Activated T-helper 17 cell treated with anti-CD3 and anti-CD28 coated beads, Interleukin-2, amount 50 U/mL, for 72 hours (primary cell): ENCODE results near the gene DALRD3. TPM values are rescaled to one million over a fixed set of nuclear protein-coding genes. Genes with fewer than 3 reads are reported as not detected.

Experiments
- ATAC-seq: fragments of 150-1000 bp; cut with Tn5 transposase; replicated peaks from 2 replicates; pipeline ENCODE4 v1.10.0; 2021; ENCODE audit warnings: mild to moderate bottlenecking, moderate library complexity
- H3K27ac Mint-ChIP-seq: one replicate; pipeline ENCODE4 v1.8.0; 2022; ENCODE audit warnings: mixed read lengths
- H3K27me3 Mint-ChIP-seq: one replicate; pipeline ENCODE4 v1.8.0; 2022; ENCODE audit warnings: mixed read lengths
- H3K36me3 Mint-ChIP-seq: one replicate; pipeline ENCODE4 v1.8.0; 2022; ENCODE audit warnings: low read depth, mild to moderate bottlenecking, mixed read lengths
- H3K4me1 Mint-ChIP-seq: one replicate; pipeline ENCODE4 v1.8.0; 2022; ENCODE audit warnings: mixed read lengths
- H3K4me3 Mint-ChIP-seq: one replicate; pipeline ENCODE4 v1.8.0; 2022; ENCODE audit warnings: mild to moderate bottlenecking, mixed read lengths
- H3K9me3 Mint-ChIP-seq: one replicate; pipeline ENCODE4 v1.8.0; 2022; ENCODE audit warnings: mixed read lengths
- total RNA-seq, 2 donors: library from RNA; stranded (reverse); gene quantifications; one replicate each; pipeline ENCODE4 v1.2.3, GENCODE V29; 2022

DALRD3 gene
- total RNA-seq, 2 donors from 2014 or later, result 20.9 to 21.2 TPM

- H3K36me3 Mint-ChIP-seq, result peaks cover 95% of the 10 kb centered on the region
- H3K4me3 Mint-ChIP-seq, result peak overlapping the region; percentile 94
- peak overlapping the region; percentile 96 for H3K27ac Mint-ChIP-seq
- H3K27me3 Mint-ChIP-seq, result no peaks in the 10 kb centered on the region
- no peaks in the 10 kb centered on the region for H3K9me3 Mint-ChIP-seq
- no peak for ATAC-seq
- peaks cover 32% of the 10 kb centered on the region for H3K4me1 Mint-ChIP-seq
Measured at GRCh38 chr3:49026536-49026935, 8.2 kb upstream of the DALRD3 start.

GRCh38 chr3:49025793-49026520 is 7.6 kb upstream of the DALRD3 start:
- no peaks in the 10 kb centered on the region for H3K9me3 Mint-ChIP-seq
- H3K4me1 Mint-ChIP-seq, result peaks cover 32% of the 10 kb centered on the region
- ATAC-seq, result no peak
- H3K4me3 Mint-ChIP-seq, result peak overlapping the region; percentile 94
- H3K27me3 Mint-ChIP-seq, result no peaks in the 10 kb centered on the region
- peaks cover 94% of the 10 kb centered on the region for H3K36me3 Mint-ChIP-seq
- H3K27ac Mint-ChIP-seq, result peak overlapping the region; percentile 77

- Mint-ChIP-seq H3K27me3 (no peaks in the 10 kb centered on the region), H3K4me1 (peaks cover 32% of the 10 kb centered on the region), H3K4me3 (peak overlapping the region; percentile 94), H3K9me3 (no peaks in the 10 kb centered on the region), H3K36me3 (peaks cover 87% of the 10 kb centered on the region), H3K27ac (peak overlapping the region; percentile 77)
- no peak for ATAC-seq
Measured at GRCh38 chr3:49025005-49025792, 6.8 kb upstream of the DALRD3 start.

- peak overlapping the region; percentile 90 for H3K4me3 Mint-ChIP-seq
Measured at GRCh38 chr3:49024449-49024848, 6.1 kb upstream of the DALRD3 start.

GRCh38 chr3:49023775-49024174 is 5.4 kb upstream of the DALRD3 start:
- H3K4me1 Mint-ChIP-seq, result peaks cover 32% of the 10 kb centered on the region
- H3K9me3 Mint-ChIP-seq, result no peaks in the 10 kb centered on the region
- H3K4me3 Mint-ChIP-seq, result peak overlapping the region; percentile 90
- no peak overlapping the region for H3K27ac Mint-ChIP-seq
- no peaks in the 10 kb centered on the region for H3K27me3 Mint-ChIP-seq
- no peak for ATAC-seq
- H3K36me3 Mint-ChIP-seq, result peaks cover 73% of the 10 kb centered on the region

More at GRCh38 chr3:49024449-49024848, 6.1 kb upstream of the DALRD3 start:
- H3K4me1 Mint-ChIP-seq, result peaks cover 32% of the 10 kb centered on the region
- H3K9me3 Mint-ChIP-seq, result no peaks in the 10 kb centered on the region
- no peak overlapping the region for H3K27ac Mint-ChIP-seq
- H3K27me3 Mint-ChIP-seq, result no peaks in the 10 kb centered on the region
- H3K36me3 Mint-ChIP-seq, result peaks cover 79% of the 10 kb centered on the region
- ATAC-seq, result no peak

GRCh38 chr3:49022688-49023171 is 4.3 kb upstream of the DALRD3 start:
- no peak for ATAC-seq
- no peaks in the 10 kb centered on the region for H3K27me3 Mint-ChIP-seq
- peak overlapping the region; percentile 94 for H3K27ac Mint-ChIP-seq
- no peaks in the 10 kb centered on the region for H3K9me3 Mint-ChIP-seq
- H3K4me3 Mint-ChIP-seq, result peak overlapping the region; percentile 90
- peaks cover 23% of the 10 kb centered on the region for H3K4me1 Mint-ChIP-seq
- peaks cover 62% of the 10 kb centered on the region for H3K36me3 Mint-ChIP-seq

- Mint-ChIP-seq H3K4me1 (peaks cover 19% of the 10 kb centered on the region), H3K9me3 (no peaks in the 10 kb centered on the region), H3K4me3 (peak within 1 kb of the TSS; percentile 90), H3K27ac (peak within 1 kb of the TSS; percentile 94), H3K36me3 (peaks cover 55% of the 10 kb centered on the region), H3K27me3 (no peaks in the 10 kb centered on the region)
- peak; percentile 84 for ATAC-seq
Measured at GRCh38 chr3:49021813-49022687, 3.7 kb upstream of the DALRD3 start, which contains the start of gene NDUFAF3. TSS of gene NDUFAF3 (plus strand) at chr3:49022121. CDS start at chr3:49022145, 24 bp downstream.

GRCh38 chr3:49021213-49021812 is 2.9 kb upstream of the DALRD3 start:
- Mint-ChIP-seq H3K27ac (peak overlapping the region; percentile 94), H3K36me3 (peaks cover 48% of the 10 kb centered on the region), H3K9me3 (no peaks in the 10 kb centered on the region), H3K4me3 (peak overlapping the region; percentile 90), H3K27me3 (no peaks in the 10 kb centered on the region), H3K4me1 (peaks cover 11% of the 10 kb centered on the region)
- peak; percentile 80 for ATAC-seq

GRCh38 chr3:49020330-49021212 is 2.2 kb upstream of the DALRD3 start:
- H3K4me1 Mint-ChIP-seq, result peaks cover 8% of the 10 kb centered on the region
- ATAC-seq, result no peak

GRCh38 chr3:49019941-49020329 is 1.6 kb upstream of the DALRD3 start:
- H3K9me3 Mint-ChIP-seq, result no peaks in the 10 kb centered on the region
- H3K27ac Mint-ChIP-seq, result peak overlapping the region; percentile 94
- peaks cover 46% of the 10 kb centered on the region for H3K36me3 Mint-ChIP-seq
- H3K27me3 Mint-ChIP-seq, result no peaks in the 10 kb centered on the region
- H3K4me1 Mint-ChIP-seq, result peaks cover 5% of the 10 kb centered on the region
- H3K4me3 Mint-ChIP-seq, result peak overlapping the region; percentile 90
- ATAC-seq, result no peak

More at GRCh38 chr3:49020330-49021212, 2.2 kb upstream of the DALRD3 start:
- Mint-ChIP-seq H3K9me3 (no peaks in the 10 kb centered on the region), H3K27ac (peak overlapping the region; percentile 94), H3K27me3 (no peaks in the 10 kb centered on the region), H3K4me3 (peak overlapping the region; percentile 90), H3K36me3 (peaks cover 46% of the 10 kb centered on the region)

- Mint-ChIP-seq H3K9me3 (no peaks in the 10 kb centered on the region), H3K27ac (peak overlapping the region; percentile 90), H3K4me1 (peaks cover 5% of the 10 kb centered on the region), H3K36me3 (peaks cover 46% of the 10 kb centered on the region), H3K4me3 (peak overlapping the region; percentile 90), H3K27me3 (no peaks in the 10 kb centered on the region)
- ATAC-seq, result no peak
Measured at GRCh38 chr3:49018707-49019006, 277 bp upstream of the DALRD3 start.

GRCh38 chr3:49017229-49017970 is 980 bp downstream of the DALRD3 start:
- peak overlapping the region; percentile 68 for H3K27ac Mint-ChIP-seq
- H3K9me3 Mint-ChIP-seq, result no peaks in the 10 kb centered on the region
- no peak for ATAC-seq
- H3K4me3 Mint-ChIP-seq, result peak overlapping the region; percentile 90
- peaks cover 39% of the 10 kb centered on the region for H3K36me3 Mint-ChIP-seq
- H3K4me1 Mint-ChIP-seq, result no peaks in the 10 kb centered on the region
- no peaks in the 10 kb centered on the region for H3K27me3 Mint-ChIP-seq
